Testis (tissue), 3 donors: ENCODE data around the gene SPATA7. TPM values are rescaled to one million over a fixed set of nuclear protein-coding genes. Genes with fewer than 3 reads are reported as not detected.

Source experiments
- DNase-seq: peaks from one replicate; pipeline ENCODE4 v3.0.0-alpha.2; 2019
- H3K27ac ChIP-seq, 2 donors: fragments of 200-600 bp; sonication (generic); one replicate each; pipeline ENCODE4 v1.5.1; 2019
- H3K27me3 ChIP-seq: fragments of 200-600 bp; sonication (generic); one replicate; pipeline ENCODE4 v1.5.1; 2019
- H3K36me3 ChIP-seq: fragments of 200-600 bp; sonication (generic); one replicate; pipeline ENCODE4 v1.5.1; 2017; ENCODE audit warnings: low read depth; ENCODE audit errors: missing control alignments
- H3K4me1 ChIP-seq: fragments of 200-600 bp; sonication (generic); one replicate; pipeline ENCODE4 v1.5.1; 2019
- H3K4me3 ChIP-seq, 2 donors: fragments of 200-600 bp; sonication (generic); one replicate each; pipeline ENCODE4 v1.5.1; 2017 to 2019
- H3K9me3 ChIP-seq: fragments of 200-600 bp; sonication (generic); one replicate; pipeline ENCODE4 v1.5.1; 2017
- CTCF ChIP-seq, 3 experiments: fragments of 450-650 bp in 2 of 3; fragments of 200-600 bp in 1 of 3; sonication (generic) in 1 of 3; IDR thresholded peaks; one replicate each; pipeline ENCODE4 v1.5.1; 2016 to 2019; ENCODE audit warnings: antibody characterized with exemption in 3 of 3, mild to moderate bottlenecking in 2 of 3, moderate library complexity in 1 of 3
- POLR2A ChIP-seq: fragments of 450-650 bp; IDR thresholded peaks from one replicate; pipeline ENCODE4 v1.6.1; 2017; ENCODE audit warnings: antibody characterized with exemption, mild to moderate bottlenecking, moderate library complexity
- WGBS, 2 donors: methylation state at CpG; one replicate each; pipeline ENCODE4 v1.1.5; 2018; 5-methylcytosine and 5-hydroxymethylcytosine counted together
- intact Hi-C: fragments of 100-400 bp; cut with DNase I; formaldehyde crosslinking; loops from one replicate; pipeline ENCODE4 v1.15.1; 2023; ENCODE audit warnings: low total_unique reads
- polyA plus RNA-seq: library from polyadenylated mRNA; stranded (reverse); fragments of 350-450 nt; fragmentation: Illumina TruSeq; extraction: RNeasy Lipid Tissue Mini Kit (QIAGEN cat#74804); gene quantifications from one replicate; pipeline ENCODE4 v1.2.3, GENCODE V29; 2014; ENCODE audit warnings: low read depth, low replicate concordance; ENCODE audit not compliant: insufficient read depth
- total RNA-seq, 2 donors: library from RNA; depleted of rRNA; stranded (reverse); fragments of >200 nt; gene quantifications; one replicate each; pipeline ENCODE4 v1.2.3, GENCODE V29; 2016

SPATA7 gene
- total and polyA plus RNA-seq, 3 donors from 2014 or later, result 54.8 to 113 (median 87.3) TPM

- WGBS, 2 donors, result 75 to 85% methylated on average over 3 of the region's 3 CpGs
- H3K27me3 ChIP-seq, result no peaks in the 10 kb centered on the region
- TF ChIP-seq POLR2A, result no peak
- TF ChIP-seq CTCF (IDR thresholded peaks at IDR 0.05), result no peak
- no peaks in the 10 kb centered on the region for H3K36me3 ChIP-seq
- no peak overlapping the region for H3K4me3 ChIP-seq
- H3K9me3 ChIP-seq, result no peaks in the 10 kb centered on the region
- intact Hi-C loops, result no loop called here
- no peaks in the 10 kb centered on the region for H3K4me1 ChIP-seq
- no peak overlapping the region for H3K27ac ChIP-seq
- no peak for DNase-seq
These were observed 34.7 kb downstream of the SPATA7 start for GRCh38 chr14:88420187-88420586.

- TF ChIP-seq CTCF (IDR thresholded peaks at IDR 0.05) (no peak), POLR2A (no peak)
- Histone ChIP-seq H3K27ac (no peak overlapping the region), H3K4me3 (no peak overlapping the region), H3K27me3 (no peaks in the 10 kb centered on the region), H3K36me3 (no peaks in the 10 kb centered on the region), H3K9me3 (no peaks in the 10 kb centered on the region), H3K4me1 (no peaks in the 10 kb centered on the region)
- intact Hi-C loops, result no loop called here
- DNase-seq, result no peak
- WGBS, 2 donors, result 92 to 96% methylated on average over 4 of the region's 4 CpGs
These were observed 35.8 kb downstream of the SPATA7 start for GRCh38 chr14:88421286-88421685.

GRCh38 chr14:88422047-88422446 is 36.6 kb downstream of the SPATA7 start:
- H3K4me3 ChIP-seq, result no peak overlapping the region

GRCh38 chr14:88422919-88423650 is 37.6 kb downstream of the SPATA7 start:
- Histone ChIP-seq H3K27ac (no peak overlapping the region), H3K4me3 (no peak overlapping the region), H3K9me3 (no peaks in the 10 kb centered on the region), H3K36me3 (no peaks in the 10 kb centered on the region), H3K27me3 (no peaks in the 10 kb centered on the region), H3K4me1 (no peaks in the 10 kb centered on the region)
- WGBS, 2 donors, result 81 to 82% methylated on average over 3 of the region's 3 CpGs
- no peak for DNase-seq
- intact Hi-C loops, result no loop called here
- TF ChIP-seq CTCF (IDR thresholded peaks at IDR 0.05) (no peak), POLR2A (no peak)

More at GRCh38 chr14:88422047-88422446, 36.6 kb downstream of the SPATA7 start:
- Histone ChIP-seq H3K27me3 (no peaks in the 10 kb centered on the region), H3K9me3 (no peaks in the 10 kb centered on the region), H3K27ac (no peak overlapping the region), H3K4me1 (no peaks in the 10 kb centered on the region), H3K36me3 (no peaks in the 10 kb centered on the region)
- intact Hi-C loops, result no loop called here
- no peak for DNase-seq
- no peak for TF ChIP-seq CTCF (IDR thresholded peaks at IDR 0.05)
- no peak for TF ChIP-seq POLR2A

- Histone ChIP-seq H3K27ac (no peak overlapping the region), H3K36me3 (no peaks in the 10 kb centered on the region)
- TF ChIP-seq POLR2A (no peak), CTCF (IDR thresholded peaks at IDR 0.05) (no peak)
These were observed 39.1 kb downstream of the SPATA7 start for GRCh38 chr14:88424573-88424972.

More at GRCh38 chr14:88424573-88424972, 39.1 kb downstream of the SPATA7 start:
- no peaks in the 10 kb centered on the region for H3K9me3 ChIP-seq
- intact Hi-C loops, result no loop called here
- H3K4me1 ChIP-seq, result no peaks in the 10 kb centered on the region
- no peak for DNase-seq
- no peaks in the 10 kb centered on the region for H3K27me3 ChIP-seq
- H3K4me3 ChIP-seq, result no peak overlapping the region
